ENCODE results near the gene PNRC1.
"Not testable (repeated sequence)": the region's sequence is repeated elsewhere in the genome, so short reads cannot be mapped to it uniquely, and the experiment has no call there.

PNRC1 gene

DNA sequence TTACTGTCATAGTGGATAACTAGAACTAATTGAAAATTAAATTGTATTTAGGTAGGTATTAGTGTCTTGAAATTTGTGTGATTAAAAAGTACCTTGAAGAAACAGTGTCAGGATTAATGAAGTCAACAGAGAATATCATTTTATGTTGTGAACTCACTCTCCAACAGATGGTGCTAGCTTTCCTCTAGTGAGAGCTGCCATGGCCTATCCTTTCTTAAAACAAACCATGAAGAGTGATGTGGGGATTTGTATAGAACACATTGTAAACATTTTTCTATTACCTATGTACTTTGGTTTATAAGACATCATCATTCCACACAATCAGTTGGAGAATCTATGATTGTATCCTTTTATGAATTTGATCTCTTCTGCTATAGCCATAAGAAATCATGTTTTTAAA is 42.1 kb downstream of the PNRC1 start:
- Histone ChIP-seq H3K4me1 (no peaks in the 10 kb centered on the region), H3K9me3 (ENCODE audit: control insufficient read depth, low read length) (no peaks in the 10 kb centered on the region), H2AFZ (no peak overlapping the region), H3K9ac (no peak overlapping the region), H3K27ac (no peak overlapping the region), H3K36me3 (ENCODE audit: control insufficient read depth, insufficient read depth, low read length) (no peaks in the 10 kb centered on the region), H3K27me3 (ENCODE audit: control insufficient read depth, insufficient read depth, low read length) (no peaks in the 10 kb centered on the region), H3K4me3 (ENCODE audit: low read depth, low read length) (no peak overlapping the region), H3K79me2 (no peaks in the 10 kb centered on the region), H3K4me2 (ENCODE audit: low read length) (no peak overlapping the region)
- TF ChIP-seq, protein P1, sequence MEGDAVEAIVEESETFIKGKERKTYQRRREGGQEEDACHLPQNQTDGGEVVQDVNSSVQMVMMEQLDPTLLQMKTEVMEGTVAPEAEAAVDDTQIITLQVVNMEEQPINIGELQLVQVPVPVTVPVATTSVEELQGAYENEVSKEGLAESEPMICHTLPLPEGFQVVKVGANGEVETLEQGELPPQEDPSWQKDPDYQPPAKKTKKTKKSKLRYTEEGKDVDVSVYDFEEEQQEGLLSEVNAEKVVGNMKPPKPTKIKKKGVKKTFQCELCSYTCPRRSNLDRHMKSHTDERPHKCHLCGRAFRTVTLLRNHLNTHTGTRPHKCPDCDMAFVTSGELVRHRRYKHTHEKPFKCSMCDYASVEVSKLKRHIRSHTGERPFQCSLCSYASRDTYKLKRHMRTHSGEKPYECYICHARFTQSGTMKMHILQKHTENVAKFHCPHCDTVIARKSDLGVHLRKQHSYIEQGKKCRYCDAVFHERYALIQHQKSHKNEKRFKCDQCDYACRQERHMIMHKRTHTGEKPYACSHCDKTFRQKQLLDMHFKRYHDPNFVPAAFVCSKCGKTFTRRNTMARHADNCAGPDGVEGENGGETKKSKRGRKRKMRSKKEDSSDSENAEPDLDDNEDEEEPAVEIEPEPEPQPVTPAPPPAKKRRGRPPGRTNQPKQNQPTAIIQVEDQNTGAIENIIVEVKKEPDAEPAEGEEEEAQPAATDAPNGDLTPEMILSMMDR (IDR thresholded peaks at IDR 0.05) = peak; percentile 50

DNA sequence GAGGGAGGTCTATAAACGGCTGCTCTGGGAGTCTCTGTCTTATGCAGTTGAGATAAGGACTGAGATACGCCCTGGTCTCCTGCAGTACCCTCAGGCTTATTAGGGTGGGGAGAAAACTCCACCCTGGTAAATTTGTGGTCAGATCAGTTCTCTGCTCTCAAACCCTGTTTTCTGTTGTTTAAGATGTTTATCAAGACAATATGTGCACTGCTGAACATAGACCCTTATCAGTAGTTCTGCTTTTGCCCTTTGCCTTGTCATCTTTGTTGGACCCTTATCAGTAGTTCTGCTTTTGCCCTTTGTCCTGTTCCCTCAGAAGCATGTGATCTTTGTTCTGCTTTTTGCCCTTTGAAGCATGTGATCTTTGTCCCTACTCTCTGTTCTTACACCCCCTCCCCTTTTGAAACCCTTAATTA is 47.7 kb downstream of the PNRC1 start:
- not testable (repeated sequence) for H3K27me3 ChIP-seq (ENCODE audit: control insufficient read depth, insufficient read depth, low read length); H2AFZ ChIP-seq; H3K9ac ChIP-seq; H3K4me1 ChIP-seq; H3K9me3 ChIP-seq (ENCODE audit: control insufficient read depth, low read length); H3K27ac ChIP-seq; H3K4me2 ChIP-seq (ENCODE audit: low read length); H3K36me3 ChIP-seq (ENCODE audit: control insufficient read depth, insufficient read depth, low read length); H3K4me3 ChIP-seq (ENCODE audit: low read depth, low read length); H3K79me2 ChIP-seq

DNA sequence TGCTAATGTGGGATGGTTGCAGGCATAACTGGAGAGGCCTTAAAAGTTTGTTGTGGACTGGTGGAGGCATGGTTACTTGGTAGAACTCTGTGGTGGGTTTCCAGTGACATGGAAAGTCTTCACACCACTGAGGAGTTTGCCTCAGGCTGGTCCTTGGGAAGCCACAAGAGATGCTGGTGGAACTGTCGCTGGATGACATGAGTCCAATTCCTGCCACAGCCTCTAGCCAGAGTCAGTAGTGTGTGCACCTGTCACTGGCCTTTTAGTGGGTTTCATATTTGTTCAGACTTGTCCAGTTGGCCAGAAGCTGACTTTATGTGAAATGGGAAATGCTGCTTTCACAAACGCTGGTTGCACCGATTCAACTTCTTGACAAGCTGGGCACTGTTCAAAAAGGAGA is 51.0 kb downstream of the PNRC1 start:
- Histone ChIP-seq H3K27me3 (ENCODE audit: control insufficient read depth, insufficient read depth, low read length) (no peaks in the 10 kb centered on the region), H3K4me2 (ENCODE audit: low read length) (no peak overlapping the region), H2AFZ (no peak overlapping the region), H3K9ac (no peak overlapping the region), H3K4me1 (no peaks in the 10 kb centered on the region), H3K79me2 (no peaks in the 10 kb centered on the region), H3K4me3 (ENCODE audit: low read depth, low read length) (no peak overlapping the region), H3K27ac (no peak overlapping the region), H3K9me3 (ENCODE audit: control insufficient read depth, low read length) (no peaks in the 10 kb centered on the region), H3K36me3 (ENCODE audit: control insufficient read depth, insufficient read depth, low read length) (no peaks in the 10 kb centered on the region)
- TF ChIP-seq, protein P1 (IDR thresholded peaks at IDR 0.05) = no peak

DNA sequence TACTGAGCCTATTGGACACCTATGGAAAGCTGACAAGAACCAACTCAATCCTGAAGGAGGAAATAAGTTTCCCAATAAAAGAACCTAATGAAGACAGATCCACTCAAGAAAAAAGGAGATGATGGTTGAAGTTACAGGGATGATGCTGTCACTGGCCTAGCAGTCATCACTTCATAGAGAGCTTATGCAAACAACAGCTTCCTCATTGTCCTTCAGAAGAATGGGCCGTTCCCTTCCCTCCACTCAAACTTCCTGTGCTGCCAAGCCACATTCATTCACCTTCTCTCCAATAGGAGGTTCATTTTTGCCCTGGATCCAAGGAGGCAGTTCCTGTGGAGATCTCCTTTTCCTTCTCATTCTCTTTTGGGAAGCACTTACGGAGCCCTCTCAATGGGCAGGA is 51.5 kb downstream of the PNRC1 start:
- Histone ChIP-seq H2AFZ (no peak overlapping the region), H3K36me3 (ENCODE audit: control insufficient read depth, insufficient read depth, low read length) (no peaks in the 10 kb centered on the region), H3K4me1 (no peaks in the 10 kb centered on the region), H3K9ac (no peak overlapping the region), H3K9me3 (ENCODE audit: control insufficient read depth, low read length) (no peaks in the 10 kb centered on the region), H3K27ac (no peak overlapping the region), H3K79me2 (no peaks in the 10 kb centered on the region), H3K27me3 (ENCODE audit: control insufficient read depth, insufficient read depth, low read length) (no peaks in the 10 kb centered on the region), H3K4me3 (ENCODE audit: low read depth, low read length) (no peak overlapping the region), H3K4me2 (ENCODE audit: low read length) (no peak overlapping the region)
- TF ChIP-seq, protein P1 (IDR thresholded peaks at IDR 0.05) = no peak

DNA sequence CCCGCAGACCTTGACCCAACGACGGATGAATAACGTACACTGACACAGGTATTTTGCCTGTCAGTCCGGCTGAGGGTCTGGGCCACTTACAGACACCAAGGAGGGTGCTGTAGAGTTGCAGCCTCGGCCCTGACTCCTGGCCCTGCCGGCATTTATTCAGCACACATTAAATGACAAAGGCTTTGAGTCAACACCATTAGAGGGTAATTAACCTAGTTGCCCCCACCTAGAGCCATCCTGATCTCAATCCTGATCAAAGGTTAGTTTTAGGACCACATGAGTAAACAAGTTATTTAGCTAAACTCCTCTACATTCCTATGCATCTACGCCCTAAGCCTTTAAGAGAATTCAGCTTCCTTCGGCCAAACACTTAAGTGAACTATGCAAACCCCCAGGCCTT is 53.4 kb downstream of the PNRC1 start:
- no peaks in the 10 kb centered on the region for H3K79me2 ChIP-seq
- H3K36me3 ChIP-seq (ENCODE audit: control insufficient read depth, insufficient read depth, low read length) = no peaks in the 10 kb centered on the region
- H3K4me2 ChIP-seq (ENCODE audit: low read length) = no peak overlapping the region
- H3K4me1 ChIP-seq = no peaks in the 10 kb centered on the region
- H3K27ac ChIP-seq = no peak overlapping the region
- TF ChIP-seq, protein P1 (IDR thresholded peaks at IDR 0.05) = no peak
- H3K27me3 ChIP-seq (ENCODE audit: control insufficient read depth, insufficient read depth, low read length) = no peaks in the 10 kb centered on the region
- no peak overlapping the region for H3K9ac ChIP-seq
- no peaks in the 10 kb centered on the region for H3K9me3 ChIP-seq (ENCODE audit: control insufficient read depth, low read length)
- no peak overlapping the region for H3K4me3 ChIP-seq (ENCODE audit: low read depth, low read length)
- H2AFZ ChIP-seq = no peak overlapping the region
